HG03565 (cell line): ENCODE data around the gene SMAGP.

ENCODE experiments used
- ATAC-seq: cut with Tn5 transposase; IDR thresholded peaks from one replicate; pipeline ENCODE4 v1.9.1; 2021; ENCODE audit warnings: mild to moderate bottlenecking, moderate library complexity; ENCODE audit not compliant: unreplicated experiment

The SMAGP gene

DNA sequence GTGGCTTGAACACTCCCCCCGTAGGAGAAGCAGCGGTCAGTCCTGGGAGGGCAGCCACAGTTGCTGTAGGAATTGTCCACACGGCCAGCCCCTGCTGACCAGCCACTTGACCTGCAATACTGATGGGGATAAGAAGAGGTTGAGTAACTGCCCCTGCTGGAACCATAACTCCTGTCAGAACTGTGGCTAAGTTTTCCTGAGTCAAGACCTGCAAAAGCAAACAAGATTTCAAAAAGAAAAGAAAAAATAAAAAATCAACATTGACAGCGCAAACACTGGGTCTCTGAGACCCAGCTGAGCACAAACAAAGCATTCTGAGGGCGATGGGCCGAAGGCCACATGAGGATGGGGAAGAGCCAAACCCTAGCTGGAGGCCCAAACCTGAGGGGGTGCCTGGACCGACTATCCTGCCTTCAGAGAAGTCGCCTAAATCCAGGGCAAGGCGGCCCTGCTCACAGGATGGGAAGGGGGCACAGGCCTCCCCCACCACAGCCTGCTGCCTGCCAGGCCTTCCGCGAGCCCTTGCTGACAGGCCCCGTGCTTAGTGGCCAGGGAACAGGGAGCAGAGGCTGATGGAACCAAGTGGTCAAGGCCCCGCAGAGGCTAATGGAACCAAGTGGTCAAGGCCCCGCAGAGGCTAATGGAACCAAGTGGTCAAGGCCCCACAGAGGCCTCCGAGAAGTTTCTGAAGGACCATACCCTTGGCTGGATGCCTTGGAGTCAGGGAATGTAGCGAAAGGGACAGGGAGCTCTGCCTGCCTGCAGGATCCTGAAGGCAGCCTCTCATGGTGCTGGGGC is 71.4 kb downstream of the SMAGP start:
- no peak for ATAC-seq

DNA sequence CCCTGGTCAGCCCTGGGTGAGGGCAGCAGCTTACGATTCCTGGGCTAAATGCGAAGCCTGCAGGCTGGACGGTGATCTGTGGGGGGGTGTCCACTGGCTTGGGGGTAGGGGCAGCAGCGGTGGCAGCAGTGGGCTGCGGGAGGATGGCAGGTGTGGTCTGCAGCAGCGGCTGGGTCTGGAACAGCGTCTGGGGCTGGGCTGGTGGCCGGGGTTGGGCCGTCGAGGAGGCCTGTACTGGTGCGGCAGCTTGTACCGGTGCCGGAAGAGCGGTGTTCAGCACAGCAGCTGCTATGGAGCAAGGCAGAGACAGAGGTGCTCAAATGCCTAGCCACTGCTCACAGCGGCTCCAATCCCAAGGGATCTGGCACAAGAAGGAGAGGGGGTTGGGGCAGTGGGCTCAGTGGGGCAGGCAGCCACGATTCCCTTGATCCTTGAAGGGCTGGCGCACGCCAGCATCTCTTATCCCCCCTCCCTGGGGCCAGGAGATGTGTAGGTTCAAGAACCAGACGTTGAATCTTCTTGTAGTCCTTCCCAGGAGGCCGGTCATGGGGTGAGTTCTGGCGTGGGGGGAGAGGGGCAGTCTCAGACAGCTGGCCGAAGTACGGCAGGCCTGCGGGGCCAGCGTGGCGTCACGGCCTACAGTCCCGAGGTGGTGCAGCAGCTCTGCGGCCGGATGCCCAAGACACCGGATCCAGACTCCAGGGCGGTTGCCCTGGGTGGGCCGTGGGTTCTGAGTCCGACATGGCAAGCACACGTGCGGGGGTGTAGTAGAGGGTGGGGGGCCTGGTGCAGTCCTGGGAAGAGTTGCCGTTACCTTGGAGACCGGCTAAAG is 72.3 kb downstream of the SMAGP start:
- ATAC-seq = no peak

DNA sequence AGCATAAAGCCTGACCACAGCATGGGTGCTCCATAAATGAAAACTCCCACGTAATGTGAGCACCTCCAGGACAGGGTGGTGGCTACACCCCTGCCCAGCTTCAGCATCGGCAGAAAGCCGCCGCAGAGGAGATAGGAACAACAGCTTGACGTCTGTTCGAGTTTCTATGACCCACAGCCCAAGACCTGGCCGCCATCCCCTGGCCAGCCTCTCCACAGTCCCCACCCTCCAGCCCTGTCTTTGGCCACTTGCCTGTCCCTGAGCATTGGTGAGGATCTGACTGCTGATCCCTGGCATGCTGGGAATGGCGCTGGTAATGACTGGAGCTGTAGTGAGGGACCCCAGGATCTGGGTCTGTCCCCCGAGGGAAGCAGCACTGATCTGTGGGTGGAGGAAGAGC is 73.7 kb downstream of the SMAGP start:
- no peak for ATAC-seq

DNA sequence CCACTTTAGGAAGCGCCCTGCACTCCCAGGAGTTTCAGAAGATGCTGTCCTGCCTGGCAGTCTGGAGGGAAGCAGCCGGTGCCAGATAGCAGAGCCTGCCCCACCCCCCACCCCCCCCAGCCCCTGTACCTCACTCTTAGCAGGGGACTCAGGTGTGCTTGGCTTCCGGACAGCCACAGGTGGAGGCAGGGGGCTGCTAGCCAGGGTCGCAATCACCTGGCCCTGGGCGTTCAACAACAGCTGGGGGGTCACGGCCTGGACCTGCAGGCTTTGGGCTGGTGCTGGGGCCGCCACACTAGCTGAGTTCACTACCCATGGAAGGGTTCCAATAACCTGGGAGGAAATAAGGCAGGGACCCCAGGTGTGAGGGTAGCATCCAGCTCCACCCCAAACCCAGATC is 74.4 kb downstream of the SMAGP start:
- ATAC-seq = no peak
